ENCODE data around the gene MAEA.

MAEA gene

DNA sequence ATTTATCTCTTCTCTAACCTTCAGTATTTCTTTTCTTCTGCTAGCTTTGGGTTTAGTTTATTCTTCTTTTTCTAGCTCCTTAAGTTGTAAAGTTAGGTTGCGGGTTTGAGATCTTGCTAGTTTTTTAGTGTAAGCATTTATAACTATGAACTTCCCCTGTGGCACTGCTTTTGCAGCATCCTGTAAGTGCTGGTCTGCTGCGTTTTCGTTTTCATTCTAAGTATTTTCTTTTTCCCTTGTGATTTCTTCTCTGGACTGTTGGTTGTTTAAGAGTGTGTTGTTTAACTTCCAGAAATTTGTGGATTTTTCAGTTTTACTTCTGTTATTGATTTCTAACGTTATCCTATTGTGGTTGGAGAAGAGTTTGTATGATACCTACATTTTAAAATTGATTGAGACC lies 29.7 kb upstream of the MAEA start:
- TF ChIP-seq, protein P1, sequence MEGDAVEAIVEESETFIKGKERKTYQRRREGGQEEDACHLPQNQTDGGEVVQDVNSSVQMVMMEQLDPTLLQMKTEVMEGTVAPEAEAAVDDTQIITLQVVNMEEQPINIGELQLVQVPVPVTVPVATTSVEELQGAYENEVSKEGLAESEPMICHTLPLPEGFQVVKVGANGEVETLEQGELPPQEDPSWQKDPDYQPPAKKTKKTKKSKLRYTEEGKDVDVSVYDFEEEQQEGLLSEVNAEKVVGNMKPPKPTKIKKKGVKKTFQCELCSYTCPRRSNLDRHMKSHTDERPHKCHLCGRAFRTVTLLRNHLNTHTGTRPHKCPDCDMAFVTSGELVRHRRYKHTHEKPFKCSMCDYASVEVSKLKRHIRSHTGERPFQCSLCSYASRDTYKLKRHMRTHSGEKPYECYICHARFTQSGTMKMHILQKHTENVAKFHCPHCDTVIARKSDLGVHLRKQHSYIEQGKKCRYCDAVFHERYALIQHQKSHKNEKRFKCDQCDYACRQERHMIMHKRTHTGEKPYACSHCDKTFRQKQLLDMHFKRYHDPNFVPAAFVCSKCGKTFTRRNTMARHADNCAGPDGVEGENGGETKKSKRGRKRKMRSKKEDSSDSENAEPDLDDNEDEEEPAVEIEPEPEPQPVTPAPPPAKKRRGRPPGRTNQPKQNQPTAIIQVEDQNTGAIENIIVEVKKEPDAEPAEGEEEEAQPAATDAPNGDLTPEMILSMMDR (IDR thresholded peaks at IDR 0.05; ENCODE audit: low read length, missing control alignments): no peak
- no peak for DNase-seq (ENCODE audit: low read depth)
- H3K4me3 ChIP-seq (replicated peaks; ENCODE audit: low read depth, low read length): no peak overlapping the region

- TF ChIP-seq, protein P1 (IDR thresholded peaks at IDR 0.05; ENCODE audit: low read length, missing control alignments): no peak
- no peak for DNase-seq (ENCODE audit: low read depth)
- H3K4me3 ChIP-seq (replicated peaks; ENCODE audit: low read depth, low read length): no peak overlapping the region
Measured at GRCh38 chr4:1260418-1261106, 29.1 kb upstream of the MAEA start.

DNA sequence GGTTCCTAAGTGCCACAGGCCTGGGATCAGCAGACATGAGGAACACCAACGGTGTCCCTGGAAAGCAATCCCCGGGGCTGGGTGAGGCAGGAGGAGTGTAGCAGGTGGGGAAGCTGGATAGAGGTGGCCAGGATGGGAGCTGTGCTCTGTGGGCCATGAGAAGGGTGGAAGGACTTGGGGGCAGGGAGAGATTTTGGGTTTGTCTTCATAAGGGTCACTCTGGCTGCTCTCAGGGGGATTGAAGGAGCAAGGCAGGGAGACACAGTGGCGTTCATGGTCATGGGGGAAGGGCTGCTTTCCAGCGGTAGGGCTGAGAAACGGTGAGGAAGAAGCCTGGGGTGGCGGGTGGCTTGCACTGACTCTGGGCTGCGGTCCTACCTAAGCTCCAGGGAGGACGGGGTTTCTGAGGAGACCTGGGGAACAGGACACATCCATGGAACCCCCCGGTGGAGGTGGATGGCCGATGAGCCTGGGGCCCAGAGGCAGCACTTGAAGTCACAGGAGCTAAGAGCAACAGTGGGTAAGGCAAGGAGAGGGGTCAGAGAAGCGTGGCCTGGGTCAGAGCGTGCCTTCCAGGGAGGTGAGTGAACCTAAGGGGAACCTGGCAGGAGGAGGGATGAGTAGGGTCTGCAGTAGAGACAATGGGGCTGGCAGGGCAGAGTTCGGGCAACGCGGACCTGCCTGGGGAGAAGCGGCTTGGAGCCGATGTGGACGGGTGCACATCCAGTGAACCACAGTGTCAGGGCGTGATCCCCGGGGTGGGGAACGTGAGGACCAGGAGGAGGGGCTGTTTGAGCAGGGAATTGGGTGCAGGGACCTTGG lies 28.4 kb upstream of the MAEA start:
- TF ChIP-seq, protein P1 (IDR thresholded peaks at IDR 0.05; ENCODE audit: low read length, missing control alignments): no peak
- no peak overlapping the region for H3K4me3 ChIP-seq (replicated peaks; ENCODE audit: low read depth, low read length)
- DNase-seq (ENCODE audit: low read depth): no peak

DNA sequence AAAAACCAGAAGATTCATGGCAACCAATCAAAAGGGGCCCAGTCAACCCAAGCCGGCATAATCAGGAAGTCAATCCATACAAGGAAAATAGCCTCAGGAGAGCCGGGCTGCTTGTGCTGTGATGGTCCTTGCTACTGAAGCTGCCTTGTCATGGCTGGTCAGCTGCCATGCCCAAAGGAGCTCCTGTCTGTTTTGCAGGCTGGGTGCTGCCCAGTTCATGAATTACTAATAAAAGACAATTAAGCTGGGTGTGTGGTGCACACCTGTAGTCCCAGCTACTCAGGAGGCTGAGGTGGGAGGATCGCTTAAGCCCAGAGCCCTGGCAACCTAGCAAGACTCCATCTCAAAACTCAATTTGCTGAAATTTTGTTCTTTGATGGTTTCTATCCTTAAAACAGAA lies 24.7 kb upstream of the MAEA start:
- TF ChIP-seq, protein P1 (IDR thresholded peaks at IDR 0.05; ENCODE audit: low read length, missing control alignments): no peak
- DNase-seq (ENCODE audit: low read depth): no peak
- no peak overlapping the region for H3K4me3 ChIP-seq (replicated peaks; ENCODE audit: low read depth, low read length)

- TF ChIP-seq, protein P1 (IDR thresholded peaks at IDR 0.05; ENCODE audit: low read length, missing control alignments): no peak
- no peak overlapping the region for H3K4me3 ChIP-seq (replicated peaks; ENCODE audit: low read depth, low read length)
- no peak for DNase-seq (ENCODE audit: low read depth)
Measured at GRCh38 chr4:1265351-1265750, 24.3 kb upstream of the MAEA start.

DNA sequence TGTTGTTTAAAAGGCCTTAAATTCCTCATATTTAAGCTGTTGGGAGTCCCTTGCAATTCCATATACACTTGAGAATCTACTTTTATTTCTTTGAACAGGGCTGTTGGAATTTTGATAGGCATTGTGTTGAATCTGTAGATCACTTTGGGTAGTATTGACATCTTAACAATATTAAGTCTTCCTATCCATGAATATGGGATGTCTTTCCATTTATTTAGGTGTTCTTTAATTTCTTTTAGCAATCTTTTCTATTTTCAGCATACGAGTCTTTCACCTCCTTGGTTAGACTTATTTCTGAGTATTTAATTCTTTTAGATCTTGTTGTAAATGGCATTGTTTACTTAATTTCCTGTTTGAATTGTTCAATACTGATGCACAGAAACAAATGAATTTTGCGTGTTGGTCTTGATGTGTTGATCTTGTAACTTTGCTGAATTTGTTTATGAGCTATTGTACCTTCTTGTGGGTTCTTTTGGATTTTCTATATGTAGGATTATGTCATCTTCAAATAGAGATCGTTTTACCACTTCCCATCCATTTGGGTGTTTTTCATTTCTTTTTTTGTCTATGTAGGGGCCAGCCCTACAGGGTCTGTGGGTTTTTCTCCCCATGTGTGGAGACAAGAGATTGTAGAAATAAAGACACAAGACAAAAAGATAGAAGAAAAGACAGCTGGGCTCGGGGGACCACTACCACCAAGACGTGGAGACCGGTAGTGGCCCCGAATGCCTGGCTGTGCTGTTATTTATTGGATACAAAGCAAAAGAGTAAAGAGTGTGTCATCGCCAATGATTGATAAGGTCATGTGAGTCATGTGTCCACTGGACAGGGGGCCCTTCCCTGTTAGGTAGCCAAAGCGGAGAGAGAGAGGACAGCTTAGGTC lies 22.6 kb upstream of the MAEA start:
- DNase-seq (ENCODE audit: low read depth): no peak
- TF ChIP-seq, protein P1 (IDR thresholded peaks at IDR 0.05; ENCODE audit: low read length, missing control alignments): no peak
- H3K4me3 ChIP-seq (replicated peaks; ENCODE audit: low read depth, low read length): no peak overlapping the region
